A549 (cell line): ENCODE results near the gene ZMYND8.

ENCODE experiments used
- CBX8 ChIP-seq: fragments of 200-600 bp; sonication (generic); IDR thresholded peaks from 2 replicates; pipeline ENCODE4 v1.6.1; 2016
- KDM5A ChIP-seq: fragments of 200-600 bp; sonication (generic); IDR thresholded peaks from 2 replicates; pipeline ENCODE4 v1.6.1; 2016; ENCODE audit warnings: antibody characterized with exemption, mild to moderate bottlenecking
- RAD21 ChIP-seq, 2 experiments: fragments of >200 bp in 1 of 2; sonication (Bioruptor Twin) in 1 of 2; formaldehyde crosslinking in 1 of 2; IDR thresholded peaks in 1 of 2; conservative IDR thresholded peaks in 1 of 2; 2 replicates in 1 of 2; 3 replicates in 1 of 2; pipeline ENCODE4 v1.6.1; 2012 to 2018; ENCODE audit warnings: inconsistent platforms in 1 of 2
- RARB ChIP-seq: fragments of 250-450 bp; sonication (Bioruptor Pico); IDR thresholded peaks from 2 replicates; pipeline ENCODE4 v1.8.0; 2021; ENCODE audit warnings: mild to moderate bottlenecking, moderate library complexity
- RCOR1 ChIP-seq: fragments of 150-350 bp; IDR thresholded peaks from 2 replicates; pipeline ENCODE4 v1.6.1; 2014; ENCODE audit warnings: antibody characterized with exemption, low read length, low read depth
- TF ChIP-seq, protein P1 (sequence below): fragments of >200 bp; sonication (Bioruptor Twin); formaldehyde crosslinking; IDR thresholded peaks from 3 replicates; pipeline ENCODE4 v1.5.1; 2016

DNA sequence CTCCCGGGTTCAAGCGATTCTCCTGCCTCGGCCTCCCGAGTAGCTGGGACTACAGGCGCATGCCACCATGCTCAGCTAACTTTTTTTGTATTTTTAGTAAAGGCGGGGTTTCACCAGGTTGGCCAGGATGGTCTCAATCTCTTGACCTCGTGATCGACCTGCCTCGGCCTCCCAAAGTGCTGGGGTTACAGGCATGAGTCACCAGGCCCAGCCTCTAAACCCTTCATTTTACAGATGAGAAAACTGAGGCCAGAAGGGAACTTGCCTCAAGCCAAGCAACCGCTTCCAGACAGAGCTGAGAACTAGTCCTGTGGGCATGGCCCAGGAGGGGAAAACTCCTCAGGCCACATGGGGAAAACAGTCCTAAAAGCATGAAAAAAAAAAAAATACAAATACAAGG lies 47.1 kb downstream of the ZMYND8 start:
- TF ChIP-seq RAD21 (conservative IDR thresholded peaks at IDR 0.05 in 1 of 2, IDR thresholded peaks at IDR 0.05 in 1 of 2) (no peak), RCOR1 (no peak), KDM5A (no peak), CBX8 (no peak), RARB (CRISPR knock-in tag) (no peak)
- TF ChIP-seq, protein P1, sequence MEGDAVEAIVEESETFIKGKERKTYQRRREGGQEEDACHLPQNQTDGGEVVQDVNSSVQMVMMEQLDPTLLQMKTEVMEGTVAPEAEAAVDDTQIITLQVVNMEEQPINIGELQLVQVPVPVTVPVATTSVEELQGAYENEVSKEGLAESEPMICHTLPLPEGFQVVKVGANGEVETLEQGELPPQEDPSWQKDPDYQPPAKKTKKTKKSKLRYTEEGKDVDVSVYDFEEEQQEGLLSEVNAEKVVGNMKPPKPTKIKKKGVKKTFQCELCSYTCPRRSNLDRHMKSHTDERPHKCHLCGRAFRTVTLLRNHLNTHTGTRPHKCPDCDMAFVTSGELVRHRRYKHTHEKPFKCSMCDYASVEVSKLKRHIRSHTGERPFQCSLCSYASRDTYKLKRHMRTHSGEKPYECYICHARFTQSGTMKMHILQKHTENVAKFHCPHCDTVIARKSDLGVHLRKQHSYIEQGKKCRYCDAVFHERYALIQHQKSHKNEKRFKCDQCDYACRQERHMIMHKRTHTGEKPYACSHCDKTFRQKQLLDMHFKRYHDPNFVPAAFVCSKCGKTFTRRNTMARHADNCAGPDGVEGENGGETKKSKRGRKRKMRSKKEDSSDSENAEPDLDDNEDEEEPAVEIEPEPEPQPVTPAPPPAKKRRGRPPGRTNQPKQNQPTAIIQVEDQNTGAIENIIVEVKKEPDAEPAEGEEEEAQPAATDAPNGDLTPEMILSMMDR, result no peak
